ENCODE results near the gene LZTS2.
A peak's percentile ranks its signal among the peaks of the same experiment; 100 is the strongest.

The LZTS2 gene

DNA sequence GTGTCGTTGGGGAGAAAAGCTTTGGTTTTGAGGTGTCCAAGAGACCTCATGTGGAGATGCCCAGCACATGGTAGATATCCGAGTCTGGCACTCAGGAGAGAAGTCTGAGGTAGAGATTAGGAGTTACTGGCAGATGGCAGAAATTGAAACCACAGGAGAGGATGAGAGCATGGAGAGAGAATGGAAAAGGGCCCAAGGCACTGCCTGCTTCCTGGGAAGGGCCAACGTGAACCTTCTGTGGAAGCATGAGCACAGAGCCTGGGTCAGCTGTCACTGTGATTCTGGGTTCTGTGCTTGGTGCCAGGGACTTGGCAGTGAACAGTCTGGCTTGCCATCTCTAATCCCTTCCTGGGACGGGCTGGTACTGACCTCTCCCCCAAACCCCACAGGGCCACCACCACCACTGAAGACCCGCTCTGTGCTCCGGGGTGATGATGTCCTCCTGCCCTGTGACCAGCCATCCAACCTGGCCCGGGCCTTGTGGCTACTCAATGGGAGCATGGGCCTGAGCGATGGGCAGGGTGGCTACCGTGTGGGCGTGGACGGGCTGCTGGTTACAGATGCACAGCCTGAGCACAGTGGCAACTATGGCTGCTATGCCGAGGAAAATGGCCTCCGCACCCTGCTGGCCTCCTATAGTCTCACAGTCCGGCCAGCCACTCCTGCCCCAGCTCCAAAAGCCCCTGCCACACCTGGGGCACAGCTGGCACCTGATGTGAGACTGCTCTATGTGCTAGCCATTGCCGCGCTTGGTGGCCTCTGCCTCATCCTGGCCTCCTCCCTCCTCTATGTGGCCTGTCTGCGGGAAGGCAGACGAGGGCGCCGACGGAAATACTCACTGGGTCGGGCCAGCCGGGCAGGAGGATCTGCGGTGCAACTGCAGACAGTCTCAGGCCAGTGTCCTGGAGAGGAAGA lies 16.4 kb upstream of the LZTS2 start:
- peaks cover 14 to 21% (median 20%) of the 10 kb centered on the region in 10 experiments for H3K4me1 ChIP-seq
- no peak for TF ChIP-seq Cebpa-rat (IDR thresholded peaks at IDR 0.05)
- H4K20me1 ChIP-seq = peaks cover 0 to 22% (median 5%) of the 10 kb centered on the region in 11 experiments; a peak in 8 of 22 replicates
- H3K9me3 ChIP-seq (replicated peaks in 1 of 11) = no peaks in the 10 kb centered on the region
- H3K4me2 ChIP-seq = no peak overlapping the region
- no peak overlapping the region for H3K27ac ChIP-seq
- no peaks in the 10 kb centered on the region for H3K27me3 ChIP-seq
- H3K9ac ChIP-seq = no peak overlapping the region; a peak in 1 of 22 replicates
- no peak overlapping the region for H3K4me3 ChIP-seq
- peaks cover 50 to 82% (median 68%) of the 10 kb centered on the region in 11 experiments for H3K36me3 ChIP-seq

DNA sequence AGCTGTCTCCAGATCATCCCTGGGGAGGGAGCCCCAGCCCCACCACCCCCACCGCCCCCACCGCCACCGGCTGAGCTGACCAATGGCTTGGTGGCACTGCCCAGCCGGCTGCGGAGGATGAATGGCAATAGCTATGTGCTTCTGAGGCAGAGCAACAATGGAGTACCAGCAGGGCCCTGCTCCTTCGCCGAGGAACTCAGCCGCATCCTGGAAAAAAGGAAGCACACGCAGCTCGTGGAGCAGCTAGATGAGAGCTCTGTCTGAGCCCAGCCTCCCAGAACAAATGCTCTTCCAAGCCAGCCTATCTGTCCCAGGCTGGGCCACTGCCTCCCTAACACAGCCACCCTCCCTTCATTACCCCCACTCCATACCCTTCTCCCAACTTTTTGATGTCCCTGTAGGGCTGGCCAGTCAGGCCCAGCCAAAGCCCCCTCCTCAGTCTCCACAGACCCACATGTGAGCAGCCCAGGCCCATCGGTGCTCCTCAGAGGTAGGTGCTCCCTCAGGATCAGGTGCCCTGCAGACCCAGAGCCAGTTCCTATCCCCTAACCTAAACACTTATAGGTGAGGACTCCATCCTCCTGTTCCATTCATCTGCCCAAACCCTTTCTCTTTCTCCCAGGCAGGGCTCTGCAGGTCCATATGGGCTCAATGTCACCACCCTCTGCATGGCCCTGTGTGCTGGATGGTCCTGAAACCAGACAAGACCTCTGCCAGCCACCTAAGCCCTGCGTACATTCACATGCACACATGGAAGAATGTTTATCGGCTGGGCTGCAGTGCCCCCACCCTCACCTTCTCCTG lies 15.5 kb upstream of the LZTS2 start:
- peaks cover 23 to 30% (median 29%) of the 10 kb centered on the region in 10 experiments for H3K4me1 ChIP-seq
- no peak overlapping the region for H3K9ac ChIP-seq
- no peak overlapping the region for H3K4me2 ChIP-seq
- TF ChIP-seq Cebpa-rat (IDR thresholded peaks at IDR 0.05) = no peak
- H3K9me3 ChIP-seq (replicated peaks in 1 of 11) = no peaks in the 10 kb centered on the region
- peaks cover 0 to 31% (median 10%) of the 10 kb centered on the region in 11 experiments; a peak in 12 of 22 replicates for H4K20me1 ChIP-seq
- H3K27me3 ChIP-seq = no peaks in the 10 kb centered on the region
- peaks cover 50 to 82% (median 67%) of the 10 kb centered on the region in 11 experiments for H3K36me3 ChIP-seq
- no peak overlapping the region for H3K4me3 ChIP-seq
- no peak overlapping the region for H3K27ac ChIP-seq

DNA sequence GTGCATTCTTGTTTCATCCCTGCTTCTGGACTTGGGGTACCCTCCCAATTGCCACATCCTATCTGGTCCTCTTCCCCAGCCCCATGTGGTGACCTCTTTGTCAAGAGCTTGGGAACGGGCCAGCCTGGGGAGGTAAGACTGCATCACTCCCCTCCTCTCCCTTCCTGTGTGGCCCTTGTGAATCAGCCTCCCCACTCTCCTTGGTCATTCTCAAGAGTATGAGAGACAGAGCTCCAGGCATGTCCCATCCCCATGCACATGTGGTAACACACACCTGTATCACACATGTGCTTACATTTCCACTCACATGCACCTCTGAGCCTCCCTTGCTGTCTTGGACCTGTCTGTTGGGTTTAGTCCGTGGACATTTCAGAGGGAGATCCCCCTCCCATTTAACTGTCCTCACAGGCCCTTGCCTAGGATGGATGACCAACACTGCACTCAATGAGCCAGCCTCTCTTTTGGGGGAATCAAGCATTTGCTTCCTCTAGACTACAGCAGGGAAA lies 14.9 kb upstream of the LZTS2 start:
- no peak overlapping the region for H3K4me3 ChIP-seq
- peaks cover 52 to 82% (median 65%) of the 10 kb centered on the region in 11 experiments for H3K36me3 ChIP-seq
- H3K9me3 ChIP-seq (replicated peaks in 1 of 11) = no peaks in the 10 kb centered on the region
- peaks cover 0 to 37% (median 16%) of the 10 kb centered on the region in 11 experiments; a peak in 13 of 22 replicates for H4K20me1 ChIP-seq
- peaks cover 30 to 37% (median 35%) of the 10 kb centered on the region in 10 experiments for H3K4me1 ChIP-seq
- TF ChIP-seq Cebpa-rat (IDR thresholded peaks at IDR 0.05) = no peak
- no peak overlapping the region for H3K4me2 ChIP-seq
- peak overlapping the region in 2 of 11 experiments; percentile 14 to 31; a peak in 2 of 22 replicates for H3K9ac ChIP-seq
- no peaks in the 10 kb centered on the region for H3K27me3 ChIP-seq
- H3K27ac ChIP-seq = no peak overlapping the region

DNA sequence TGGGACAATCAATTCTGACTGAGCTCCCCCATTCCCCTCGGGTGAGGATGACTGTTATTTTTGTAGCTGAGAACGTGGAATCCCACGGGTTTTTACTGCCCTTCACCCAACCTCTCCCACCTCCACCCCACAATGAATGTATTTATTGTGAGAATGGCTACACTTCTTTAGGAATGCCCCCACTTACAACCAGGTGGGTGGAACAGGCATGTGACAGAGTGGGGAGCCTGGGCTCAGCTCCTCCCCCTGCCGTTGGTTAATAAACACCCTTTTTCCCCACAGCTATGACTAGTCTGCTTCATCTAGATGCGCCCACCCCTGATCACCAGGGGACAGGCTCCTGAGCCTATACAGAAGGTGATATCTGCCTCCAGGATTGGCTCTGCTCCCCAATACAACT lies 14.3 kb upstream of the LZTS2 start:
- Histone ChIP-seq H3K36me3 (peaks cover 52 to 82% (median 65%) of the 10 kb centered on the region in 11 experiments), H3K27me3 (no peaks in the 10 kb centered on the region), H3K27ac (no peak overlapping the region), H3K9ac (peak overlapping the region in 4 of 11 experiments; percentile 4 to 31 (median 14); a peak in 3 of 22 replicates), H4K20me1 (peaks cover 0 to 43% (median 22%) of the 10 kb centered on the region in 11 experiments; a peak in 14 of 22 replicates), H3K9me3 (replicated peaks in 1 of 11) (no peaks in the 10 kb centered on the region), H3K4me2 (peak overlapping the region in 3 of 11 experiments; percentile 96 to 98 (median 98); a peak in 1 of 22 replicates), H3K4me3 (no peak overlapping the region), H3K4me1 (peaks cover 36 to 43% (median 41%) of the 10 kb centered on the region in 10 experiments)
- TF ChIP-seq Cebpa-rat (IDR thresholded peaks at IDR 0.05) = no peak

DNA sequence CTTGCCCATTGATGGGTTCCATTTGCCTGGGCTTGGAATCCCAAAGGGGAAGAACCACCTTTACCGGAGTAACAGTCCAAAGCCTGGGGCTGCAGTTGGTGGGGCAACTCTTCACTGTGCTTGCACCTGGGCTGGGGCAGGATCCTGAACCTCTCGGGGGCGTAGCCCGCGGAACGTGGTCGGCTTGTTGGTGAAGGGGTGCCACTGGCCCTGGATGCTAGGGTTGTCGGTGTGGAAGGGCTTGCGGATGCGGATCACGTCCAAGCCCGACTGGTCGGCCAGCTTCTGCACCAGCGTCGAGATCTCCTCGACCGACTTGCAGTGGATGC lies 13.0 kb upstream of the LZTS2 start:
- peak overlapping the region; percentile 76 to 95 (median 86) for H3K4me3 ChIP-seq
- peaks cover 0 to 56% (median 34%) of the 10 kb centered on the region in 11 experiments; a peak in 16 of 22 replicates for H4K20me1 ChIP-seq
- peaks cover 52 to 82% (median 65%) of the 10 kb centered on the region in 11 experiments for H3K36me3 ChIP-seq
- peak overlapping the region; percentile 38 to 88 (median 77); a peak in 18 of 22 replicates for H3K27ac ChIP-seq
- no peaks in the 10 kb centered on the region for H3K27me3 ChIP-seq
- peak overlapping the region; percentile 78 to 88 (median 84) for H3K9ac ChIP-seq
- no peak for TF ChIP-seq Cebpa-rat (IDR thresholded peaks at IDR 0.05)
- H3K4me2 ChIP-seq = peak overlapping the region; percentile 96 to 100 (median 98)
- no peaks in the 10 kb centered on the region for H3K9me3 ChIP-seq (replicated peaks in 1 of 11)
- H3K4me1 ChIP-seq = peaks cover 39 to 50% (median 45%) of the 10 kb centered on the region in 10 experiments

DNA sequence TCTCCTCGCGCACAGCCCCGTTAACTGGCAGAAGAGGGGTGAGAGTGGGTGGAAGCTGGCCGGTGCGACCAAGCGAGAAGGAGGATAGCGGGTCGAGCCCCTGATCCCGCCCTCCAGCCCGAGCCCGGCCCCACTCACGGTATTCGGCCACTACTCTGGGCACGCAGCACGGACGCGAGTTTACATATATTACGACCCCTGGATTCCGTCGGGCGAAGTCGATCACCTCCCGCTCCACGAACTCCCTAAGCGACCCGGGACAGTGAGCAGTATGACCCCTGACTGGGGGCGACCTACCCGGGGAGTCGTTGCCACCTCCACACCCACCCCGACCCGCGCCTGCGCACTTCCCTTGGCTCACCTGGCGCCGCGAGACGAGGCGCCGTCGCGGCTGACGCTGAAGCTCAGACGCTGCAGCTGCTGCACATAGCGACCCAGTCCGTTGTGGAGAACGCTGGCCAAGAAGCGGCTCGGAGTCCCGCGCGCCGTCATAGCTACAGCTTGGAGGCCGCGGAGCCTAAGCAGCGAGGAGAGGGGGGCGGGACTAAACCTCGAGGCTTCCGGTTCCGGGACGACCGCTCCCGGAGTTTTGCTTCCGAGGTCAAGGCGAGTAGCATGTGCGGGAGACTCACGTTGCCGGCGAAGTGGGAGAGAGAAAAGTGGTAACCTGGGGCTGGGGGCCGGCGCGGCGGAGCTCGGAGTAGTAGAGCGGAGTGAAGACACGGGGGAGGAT lies 12.5 kb upstream of the LZTS2 start, which contains the start of the genes MRPL43 and TWNK:
TSS of gene MRPL43 (minus strand) at position 546 of the 733 bp plus-strand sequence. CDS start at position 492, 54 bp downstream.
TSS of gene TWNK (plus strand) at position 592 of the 733 bp plus-strand sequence. CDS start 668 bp downstream, outside the sequence.
- H3K36me3 ChIP-seq = peaks cover 54 to 82% (median 68%) of the 10 kb centered on the region in 11 experiments
- H3K4me1 ChIP-seq = peaks cover 39 to 50% (median 45%) of the 10 kb centered on the region in 10 experiments

DNA sequence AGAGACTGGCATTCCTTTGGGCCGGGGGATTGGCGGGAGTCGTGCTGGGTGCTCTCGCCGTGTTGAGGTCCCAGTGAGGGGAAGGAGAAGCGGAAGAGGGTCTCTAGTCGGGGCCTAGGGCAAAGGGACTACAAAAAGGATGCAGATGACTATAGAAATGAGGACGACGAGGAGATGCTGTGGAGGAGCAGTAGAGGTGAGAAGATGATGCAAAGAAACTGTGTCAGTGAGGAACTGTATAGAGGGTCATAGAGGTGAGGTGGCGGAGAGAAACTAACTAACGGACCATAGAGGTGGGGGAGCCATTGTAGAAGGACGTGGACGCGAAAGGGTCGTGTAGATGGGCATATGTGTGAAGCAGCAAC lies 11.9 kb upstream of the LZTS2 start:
- TF ChIP-seq Cebpa-rat (IDR thresholded peaks at IDR 0.05) = no peak
- Histone ChIP-seq H4K20me1 (peaks cover 0 to 65% (median 35%) of the 10 kb centered on the region in 11 experiments; a peak in 16 of 22 replicates), H3K9me3 (replicated peaks in 1 of 11) (no peaks in the 10 kb centered on the region), H3K9ac (peak overlapping the region; percentile 78 to 88 (median 84)), H3K27me3 (no peaks in the 10 kb centered on the region), H3K4me2 (peak overlapping the region; percentile 96 to 100 (median 98)), H3K4me3 (peak overlapping the region; percentile 76 to 95 (median 86)), H3K36me3 (peaks cover 54 to 82% (median 67%) of the 10 kb centered on the region in 11 experiments), H3K27ac (peak overlapping the region; percentile 38 to 88 (median 77); a peak in 21 of 22 replicates), H3K4me1 (peaks cover 39 to 50% (median 45%) of the 10 kb centered on the region in 10 experiments)

More for the DNA sequence above, 12.5 kb upstream of the LZTS2 start, which contains the start of the genes MRPL43 and TWNK:
- Histone ChIP-seq H4K20me1 (peaks cover 0 to 60% (median 34%) of the 10 kb centered on the region in 11 experiments; a peak in 16 of 22 replicates), H3K4me2 (peak within 1 kb of the TSS; percentile 96 to 100 (median 98)), H3K9ac (peak within 1 kb of the TSS; percentile 78 to 88 (median 84)), H3K9me3 (replicated peaks in 1 of 11) (no peaks in the 10 kb centered on the region), H3K4me3 (peak within 1 kb of the TSS; percentile 76 to 95 (median 86)), H3K27ac (peak within 1 kb of the TSS; percentile 38 to 88 (median 77); a peak in 21 of 22 replicates), H3K27me3 (no peaks in the 10 kb centered on the region)
- TF ChIP-seq Cebpa-rat (IDR thresholded peaks at IDR 0.05) = no peak
